GM18907 (cell line): ENCODE measurements around the gene ZNF608.

Source experiments
- ATAC-seq: cut with Tn5 transposase; IDR thresholded peaks from one replicate; pipeline ENCODE4 v1.9.1; 2021; ENCODE audit warnings: mild to moderate bottlenecking, moderate library complexity; ENCODE audit not compliant: unreplicated experiment

Gene ZNF608

DNA sequence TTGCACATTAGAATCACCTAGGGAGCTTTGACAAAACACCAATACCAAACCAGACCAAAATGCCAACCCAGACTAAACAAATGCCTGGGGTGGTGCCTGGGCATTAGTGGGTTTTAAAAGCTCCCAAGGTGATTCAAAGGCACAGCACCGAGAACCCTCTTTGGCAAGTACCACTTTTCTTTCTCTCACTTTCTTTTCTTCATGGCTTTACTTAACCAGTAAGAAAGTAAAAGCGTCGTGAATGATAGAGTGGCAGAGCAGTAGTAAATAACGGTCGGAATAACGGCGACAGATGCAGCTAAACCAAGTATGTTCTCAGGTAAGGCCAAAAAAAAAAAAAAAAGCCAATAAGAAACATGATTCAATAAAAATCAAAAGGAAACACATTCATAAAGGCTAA is 49.5 kb downstream of the ZNF608 start:
- ATAC-seq, result no peak
